HCT116 (cell line): ENCODE measurements around the gene PTPRA. TPM values are rescaled to one million over a fixed set of nuclear protein-coding genes. Genes with fewer than 3 reads are reported as not detected.

Experiments
- ATAC-seq: fragments of 200-7000 bp; cut with Tn5 transposase; 2 replicates; pipeline ENCODE4 v1.9.1; 2020; ENCODE audit warnings: mild to moderate bottlenecking, moderate library complexity
- BruUV-seq: library from RNA; stranded (reverse); fragments of 400-500 nt; replicated peaks from 2 replicates; lab custom pipeline; 2021; lab: Mats Ljungman, UMichigan
- CTCF ChIA-PET: fragments of 300-600 bp; sonication (Branson Sonifier 250); formaldehyde crosslinking; loops from one replicate; lab custom pipeline; 2021; ENCODE audit warnings: antibody characterized with exemption; lab: Charles Lee
- POLR2A ChIA-PET: fragments of 300-600, 350-600 bp; sonication (Branson Sonifier 250); formaldehyde crosslinking; loops from one replicate; lab custom pipeline; 2021; ENCODE audit warnings: antibody characterized with exemption; lab: Charles Lee
- RAD21 ChIA-PET, 2 experiments: fragments of 300-600 bp; sonication (Branson Sonifier 250); formaldehyde crosslinking; loops; one replicate each; lab custom pipeline; 2023; ENCODE audit warnings: low total read pairs in 2 of 2; ENCODE audit not compliant: uncharacterized antibody in 2 of 2, unreplicated experiment in 2 of 2, low non-redundant PET in 1 of 2; lab: Charles Lee
- DNase-seq: peaks from one replicate; pipeline ENCODE4 v3.0.0-alpha.2; 2010; ENCODE audit warnings: low read depth, low spot score
- H2AFZ ChIP-seq: fragments of 200-600 bp; shearing (Covaris generic), sonication (generic); 2 replicates; pipeline ENCODE4 v1.6.1; 2017; ENCODE audit warnings: low read depth, mixed run types, mixed read lengths, antibody characterized with exemption, low read length; ENCODE audit not compliant: poor library complexity, severe bottlenecking
- H3K27ac ChIP-seq: 2 replicates; pipeline ENCODE4 v1.5.1; 2012; ENCODE audit warnings: low read depth, low read length
- H3K27me3 ChIP-seq: fragments of 200-600 bp; sonication (generic); 2 replicates; pipeline ENCODE4 v1.6.1; 2016; ENCODE audit warnings: mixed run types, low read length, mixed read lengths; ENCODE audit not compliant: insufficient read depth
- H3K36me3 ChIP-seq, 2 experiments: fragments of 200-500 bp in 1 of 2; fragments of 200-600 bp in 1 of 2; sonication (Bioruptor generic) in 1 of 2; sonication (generic) in 1 of 2; 2 replicates each; pipeline versions ENCODE4 v1.5.1 to v1.6.1; 2014 to 2016; ENCODE audit warnings: low read length in 2 of 2, inconsistent platforms in 1 of 2, mixed read lengths in 1 of 2, mixed run types in 1 of 2; ENCODE audit not compliant: insufficient read depth in 2 of 2, control insufficient read depth in 1 of 2
- H3K4me1 ChIP-seq, 2 experiments: fragments of 200-600 bp in 1 of 2; sonication (generic) in 1 of 2; 2 replicates each; pipeline versions ENCODE4 v1.5.1 to v1.6.1; 2012 to 2017; ENCODE audit warnings: low read length in 2 of 2, inconsistent platforms in 1 of 2, mild to moderate bottlenecking in 1 of 2, mixed read lengths in 1 of 2, mixed run types in 1 of 2, moderate library complexity in 1 of 2; ENCODE audit not compliant: insufficient read depth in 2 of 2, control insufficient read depth in 1 of 2
- H3K4me2 ChIP-seq: fragments of 200-600 bp; sonication (generic); 2 replicates; pipeline ENCODE4 v1.6.1; 2017; ENCODE audit warnings: mixed run types, low read length, mixed read lengths
- H3K4me3 ChIP-seq, 2 experiments: fragments of 200-600 bp in 1 of 2; sonication (generic) in 1 of 2; replicated peaks in 1 of 2; 2 replicates each; pipeline ENCODE4 v1.5.1; 2011 to 2016; ENCODE audit warnings: low read length in 2 of 2, control low read depth in 1 of 2, low read depth in 1 of 2, mild to moderate bottlenecking in 1 of 2, mixed read lengths in 1 of 2, mixed run types in 1 of 2
- H3K79me2 ChIP-seq: fragments of 200-600 bp; sonication (generic); 2 replicates; pipeline ENCODE4 v1.6.1; 2017; ENCODE audit warnings: mild to moderate bottlenecking, mixed run types, low read length, moderate library complexity, mixed read lengths; ENCODE audit not compliant: insufficient read depth
- H3K9ac ChIP-seq: fragments of 200-600 bp; sonication (generic); 2 replicates; pipeline ENCODE4 v1.6.1; 2016; ENCODE audit warnings: low read length, mixed read lengths
- H3K9me2 ChIP-seq: fragments of 200-600 bp; sonication (generic), shearing (Covaris generic); 2 replicates; pipeline ENCODE4 v1.6.1; 2017; ENCODE audit warnings: mixed run types, mild to moderate bottlenecking, moderate library complexity; ENCODE audit not compliant: insufficient read depth
- H3K9me3 ChIP-seq, 2 experiments: fragments of 200-500 bp in 1 of 2; fragments of 200-600 bp in 1 of 2; sonication (Bioruptor generic) in 1 of 2; sonication (generic) in 1 of 2; 2 replicates each; pipeline ENCODE4 v1.6.1; 2014 to 2017; ENCODE audit warnings: low read length in 2 of 2, mixed read lengths in 2 of 2, inconsistent platforms in 1 of 2, low read depth in 1 of 2, mild to moderate bottlenecking in 1 of 2, mixed run types in 1 of 2, moderate library complexity in 1 of 2; ENCODE audit not compliant: control insufficient read depth in 1 of 2, insufficient read depth in 1 of 2
- H4K20me1 ChIP-seq: fragments of 200-600 bp; sonication (generic), shearing (Covaris generic); 2 replicates; pipeline ENCODE4 v1.6.1; 2017; ENCODE audit warnings: mixed run types, mild to moderate bottlenecking, moderate library complexity; ENCODE audit not compliant: insufficient read depth
- CEBPB ChIP-seq: IDR thresholded peaks from 2 replicates; pipeline ENCODE4 v1.6.1; 2012; ENCODE audit warnings: low read depth
- EGR1 ChIP-seq: IDR thresholded peaks from 2 replicates; pipeline ENCODE4 v1.6.1; 2012; ENCODE audit warnings: low read depth
- ELF1 ChIP-seq: IDR thresholded peaks from 2 replicates; pipeline ENCODE4 v1.6.1; 2012; ENCODE audit warnings: low read depth, borderline replicate concordance
- FOSL1 ChIP-seq: IDR thresholded peaks from 2 replicates; pipeline ENCODE4 v1.6.1; 2012; ENCODE audit warnings: low read depth
- POLR2A ChIP-seq: IDR thresholded peaks from 2 replicates; pipeline ENCODE4 v1.7.0; 2011; ENCODE audit warnings: borderline replicate concordance; ENCODE audit not compliant: insufficient read depth, insufficient read length; ENCODE audit errors: extremely low read depth
- YY1 ChIP-seq: IDR thresholded peaks from 2 replicates; pipeline ENCODE4 v1.6.1; 2011; ENCODE audit warnings: low read length, low read depth, moderate library complexity, mild to moderate bottlenecking; ENCODE audit not compliant: insufficient replicate concordance; ENCODE audit errors: extremely low read depth
- intact Hi-C: fragments of 100-400 bp; cut with micrococcal nuclease; formaldehyde crosslinking; loops from 2 replicates; pipeline ENCODE4 v1.10.0; 2022
- total RNA-seq: library from RNA; stranded (reverse); gene quantifications from one replicate; pipeline ENCODE4 v1.2.1, GENCODE V29; 2021; ENCODE audit not compliant: unreplicated experiment
- TF ChIP-seq, protein P1 (sequence below): IDR thresholded peaks from 2 replicates; pipeline ENCODE4 v1.6.1; 2012; ENCODE audit warnings: low read depth
- TF ChIP-seq, protein P2 (sequence below): IDR thresholded peaks from 2 replicates; pipeline ENCODE4 v1.6.1; 2012
- TF ChIP-seq, protein P3 (sequence below), 3 experiments: fragments of 200-600 bp in 1 of 3; sonication (generic) in 1 of 3; IDR thresholded peaks in 2 of 3; conservative IDR thresholded peaks in 1 of 3; 2 replicates each; pipeline ENCODE4 v1.5.1; 2012 to 2017; ENCODE audit warnings: low read depth in 2 of 3, low read length in 2 of 3, antibody characterized with exemption in 1 of 3, borderline replicate concordance in 1 of 3, control low read depth in 1 of 3, mild to moderate bottlenecking in 1 of 3, mixed read lengths in 1 of 3, mixed run types in 1 of 3, moderate library complexity in 1 of 3; ENCODE audit not compliant: insufficient read depth in 1 of 3

The PTPRA gene
- total RNA-seq, 1 experiment from 2014 or later = 44.6 TPM

DNA sequence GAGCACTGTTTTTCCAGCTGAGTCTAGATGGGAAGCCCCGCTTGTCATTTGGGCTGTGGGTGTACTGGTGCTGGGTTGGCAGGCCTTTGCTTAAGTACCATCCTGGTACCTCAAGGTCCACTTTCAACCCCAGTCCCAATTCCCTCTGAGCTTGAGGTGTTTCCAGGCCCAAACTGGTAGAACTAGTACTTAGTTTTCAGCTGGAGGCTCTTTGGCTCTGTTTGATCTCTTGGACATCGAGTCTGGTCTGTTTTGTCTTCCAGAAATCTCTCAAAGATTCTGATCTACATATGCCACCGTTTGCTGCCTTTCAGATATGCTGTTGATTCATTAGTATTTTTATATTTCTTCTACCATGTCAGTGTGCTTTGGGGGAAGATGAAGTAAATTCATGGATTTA, 108.4 kb downstream of the PTPRA start:
- Histone ChIP-seq H2AFZ (no peak overlapping the region), H3K4me3 (no peak overlapping the region), H3K27ac (no peak overlapping the region), H4K20me1 (no peaks in the 10 kb centered on the region), H3K4me2 (no peak overlapping the region), H3K9me2 (no peaks in the 10 kb centered on the region), H3K36me3 (peaks cover 0 to 2% of the 10 kb centered on the region in 2 experiments; a peak in 1 of 4 replicates), H3K4me1 (peaks cover 8 to 18% of the 10 kb centered on the region in 2 experiments; a peak in 3 of 4 replicates), H3K79me2 (peaks cover 3% of the 10 kb centered on the region; the same call in 1 of the 2 replicates), H3K27me3 (no peaks in the 10 kb centered on the region), H3K9ac (no peak overlapping the region), H3K9me3 (no peaks in the 10 kb centered on the region)
- ChIA-PET CTCF (interaction anchor here (1.1 kb wide), 1 partner anchor 9 kb away, joined by 3 read pairs; no protein-coding TSS in a partner anchor), POLR2A (no interaction called here), RAD21 (no interaction called here)
- intact Hi-C loops = no loop called here
- no TSS peak for BruUV-seq
- ATAC-seq (no peak), DNase-seq (no peak)
- TF ChIP-seq, protein P1, sequence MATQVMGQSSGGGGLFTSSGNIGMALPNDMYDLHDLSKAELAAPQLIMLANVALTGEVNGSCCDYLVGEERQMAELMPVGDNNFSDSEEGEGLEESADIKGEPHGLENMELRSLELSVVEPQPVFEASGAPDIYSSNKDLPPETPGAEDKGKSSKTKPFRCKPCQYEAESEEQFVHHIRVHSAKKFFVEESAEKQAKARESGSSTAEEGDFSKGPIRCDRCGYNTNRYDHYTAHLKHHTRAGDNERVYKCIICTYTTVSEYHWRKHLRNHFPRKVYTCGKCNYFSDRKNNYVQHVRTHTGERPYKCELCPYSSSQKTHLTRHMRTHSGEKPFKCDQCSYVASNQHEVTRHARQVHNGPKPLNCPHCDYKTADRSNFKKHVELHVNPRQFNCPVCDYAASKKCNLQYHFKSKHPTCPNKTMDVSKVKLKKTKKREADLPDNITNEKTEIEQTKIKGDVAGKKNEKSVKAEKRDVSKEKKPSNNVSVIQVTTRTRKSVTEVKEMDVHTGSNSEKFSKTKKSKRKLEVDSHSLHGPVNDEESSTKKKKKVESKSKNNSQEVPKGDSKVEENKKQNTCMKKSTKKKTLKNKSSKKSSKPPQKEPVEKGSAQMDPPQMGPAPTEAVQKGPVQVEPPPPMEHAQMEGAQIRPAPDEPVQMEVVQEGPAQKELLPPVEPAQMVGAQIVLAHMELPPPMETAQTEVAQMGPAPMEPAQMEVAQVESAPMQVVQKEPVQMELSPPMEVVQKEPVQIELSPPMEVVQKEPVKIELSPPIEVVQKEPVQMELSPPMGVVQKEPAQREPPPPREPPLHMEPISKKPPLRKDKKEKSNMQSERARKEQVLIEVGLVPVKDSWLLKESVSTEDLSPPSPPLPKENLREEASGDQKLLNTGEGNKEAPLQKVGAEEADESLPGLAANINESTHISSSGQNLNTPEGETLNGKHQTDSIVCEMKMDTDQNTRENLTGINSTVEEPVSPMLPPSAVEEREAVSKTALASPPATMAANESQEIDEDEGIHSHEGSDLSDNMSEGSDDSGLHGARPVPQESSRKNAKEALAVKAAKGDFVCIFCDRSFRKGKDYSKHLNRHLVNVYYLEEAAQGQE = no peak

DNA sequence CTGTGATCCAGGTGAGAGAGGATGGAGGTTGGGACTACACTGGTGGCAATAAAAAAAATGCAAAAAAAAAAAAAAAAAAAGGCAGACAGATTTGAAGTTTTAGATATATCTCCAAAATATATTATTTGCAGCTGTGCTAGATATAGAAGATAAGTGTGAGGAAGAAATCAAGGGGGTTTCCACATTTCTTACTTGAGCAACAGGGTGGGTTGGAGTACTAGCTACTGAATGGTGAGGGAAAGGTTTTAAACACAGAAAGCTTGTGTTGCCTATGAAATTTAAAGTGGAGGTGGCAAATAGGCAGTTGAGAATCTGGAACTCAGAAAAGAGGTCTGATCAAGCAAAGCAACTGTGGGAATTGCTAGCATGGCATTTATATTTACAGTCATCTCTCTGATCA, 110.2 kb downstream of the PTPRA start:
- ChIA-PET CTCF (no interaction called here), RAD21 (no interaction called here), POLR2A (no interaction called here)
- no peak for ATAC-seq
- H3K4me1 ChIP-seq = peaks cover 8 to 18% of the 10 kb centered on the region in 2 experiments; a peak in 3 of 4 replicates
- no peaks in the 10 kb centered on the region for H4K20me1 ChIP-seq
- no peak overlapping the region for H3K4me3 ChIP-seq
- no peak overlapping the region for H3K9ac ChIP-seq
- peaks cover 5% of the 10 kb centered on the region in 2 experiments; a peak in 3 of 4 replicates for H3K36me3 ChIP-seq
- H3K27me3 ChIP-seq = no peaks in the 10 kb centered on the region
- H3K4me2 ChIP-seq = no peak overlapping the region
- no peaks in the 10 kb centered on the region for H3K9me3 ChIP-seq
- DNase-seq = no peak
- no peak overlapping the region for H2AFZ ChIP-seq
- intact Hi-C loops = no loop called here
- no peaks in the 10 kb centered on the region for H3K9me2 ChIP-seq
- no TSS peak for BruUV-seq
- H3K79me2 ChIP-seq = peaks cover 3% of the 10 kb centered on the region; the same call in 1 of the 2 replicates
- no peak overlapping the region for H3K27ac ChIP-seq
- TF ChIP-seq, protein P2, sequence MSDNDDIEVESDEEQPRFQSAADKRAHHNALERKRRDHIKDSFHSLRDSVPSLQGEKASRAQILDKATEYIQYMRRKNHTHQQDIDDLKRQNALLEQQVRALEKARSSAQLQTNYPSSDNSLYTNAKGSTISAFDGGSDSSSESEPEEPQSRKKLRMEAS = no peak
- TF ChIP-seq, protein P3, sequence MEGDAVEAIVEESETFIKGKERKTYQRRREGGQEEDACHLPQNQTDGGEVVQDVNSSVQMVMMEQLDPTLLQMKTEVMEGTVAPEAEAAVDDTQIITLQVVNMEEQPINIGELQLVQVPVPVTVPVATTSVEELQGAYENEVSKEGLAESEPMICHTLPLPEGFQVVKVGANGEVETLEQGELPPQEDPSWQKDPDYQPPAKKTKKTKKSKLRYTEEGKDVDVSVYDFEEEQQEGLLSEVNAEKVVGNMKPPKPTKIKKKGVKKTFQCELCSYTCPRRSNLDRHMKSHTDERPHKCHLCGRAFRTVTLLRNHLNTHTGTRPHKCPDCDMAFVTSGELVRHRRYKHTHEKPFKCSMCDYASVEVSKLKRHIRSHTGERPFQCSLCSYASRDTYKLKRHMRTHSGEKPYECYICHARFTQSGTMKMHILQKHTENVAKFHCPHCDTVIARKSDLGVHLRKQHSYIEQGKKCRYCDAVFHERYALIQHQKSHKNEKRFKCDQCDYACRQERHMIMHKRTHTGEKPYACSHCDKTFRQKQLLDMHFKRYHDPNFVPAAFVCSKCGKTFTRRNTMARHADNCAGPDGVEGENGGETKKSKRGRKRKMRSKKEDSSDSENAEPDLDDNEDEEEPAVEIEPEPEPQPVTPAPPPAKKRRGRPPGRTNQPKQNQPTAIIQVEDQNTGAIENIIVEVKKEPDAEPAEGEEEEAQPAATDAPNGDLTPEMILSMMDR (IDR thresholded peaks at IDR 0.05 in 2 of 3, conservative IDR thresholded peaks at IDR 0.05 in 1 of 3; ENCODE audit: borderline replicate concordance in 1 of 3, insufficient read depth in 1 of 3, low read depth in 2 of 3, low read length in 2 of 3) = no peak
- TF ChIP-seq EGR1 = no peak
- TF ChIP-seq FOSL1 = no peak
- TF ChIP-seq, protein P1 = no peak
- no peak for TF ChIP-seq CEBPB
- TF ChIP-seq ELF1 = no peak
- TF ChIP-seq POLR2A = no peak
- no peak for TF ChIP-seq YY1
